ENCODE results near the gene DRC3. TPM values are rescaled to one million over a fixed set of nuclear protein-coding genes. Genes with fewer than 3 reads are reported as not detected.
A peak's percentile ranks its signal among the peaks of the same experiment; 100 is the strongest.

The DRC3 gene
- total RNA-seq, 2 experiments from 2014 or later, result 0.19 TPM; not detected in 1

DNA sequence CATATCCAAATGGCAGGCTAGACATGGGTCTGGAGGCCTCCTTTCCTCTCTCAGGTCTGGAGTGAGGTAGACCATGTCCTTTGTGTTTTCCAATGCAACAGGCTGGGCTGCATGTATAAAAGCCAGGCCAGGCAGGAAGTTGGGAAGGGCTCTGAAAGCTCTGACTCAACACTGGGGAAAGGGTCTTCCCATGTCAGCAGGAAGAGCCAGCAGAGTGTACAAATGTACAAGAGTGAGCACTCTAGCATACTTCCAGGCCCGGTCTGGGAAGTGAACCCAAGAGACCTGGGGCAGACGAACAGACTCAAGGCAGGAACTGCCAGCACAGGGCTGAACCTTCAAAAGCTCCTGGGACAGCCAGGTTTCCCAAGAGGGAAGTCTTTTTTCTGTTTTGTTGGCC lies 59.3 kb downstream of the DRC3 start:
- intact Hi-C loops (cut with micrococcal nuclease; ENCODE audit: unreplicated experiment), result loop anchor here (2.0 to 5.0 kb wide), 3 partner anchors 40 to 351 kb away; partner anchors contain the start of gene RAI1
- Histone ChIP-seq H3K4me1 (ENCODE audit: insufficient read depth, low read length, poor library complexity, severe bottlenecking) (peaks cover 23% of the 10 kb centered on the region), H3K27ac (ENCODE audit: low read depth, low read length, poor library complexity, severe bottlenecking) (no peak overlapping the region), H3K9me2 (ENCODE audit: insufficient read depth, low read length) (no peaks in the 10 kb centered on the region), H4K20me1 (ENCODE audit: insufficient read depth, low read length) (no peaks in the 10 kb centered on the region; the same call in 1 of the 2 replicates), H2AFZ (ENCODE audit: low read length) (no peak overlapping the region), H3K4me3 (ENCODE audit: low read depth, low read length, poor library complexity, severe bottlenecking) (no peak overlapping the region), H3K4me2 (ENCODE audit: low read length) (no peak overlapping the region), H3K9me3 (ENCODE audit: low read length) (no peaks in the 10 kb centered on the region), H3K79me2 (ENCODE audit: insufficient read depth, low read depth, low read length) (peaks cover 44% of the 10 kb centered on the region; the same call in 1 of the 2 replicates), H3K36me3 (ENCODE audit: insufficient read depth, low read length) (peaks cover 12% of the 10 kb centered on the region; the same call in 1 of the 2 replicates)
- ChIA-PET CTCF (ENCODE audit: unreplicated experiment) (no interaction called here), POLR2A (interaction anchor here (0.7 kb wide), 2 partner anchors 24 to 235 kb away, joined by 3 read pairs; no protein-coding TSS in a partner anchor)
- BruUV-seq (replicated peaks), result no TSS peak
- DNase-seq (ENCODE audit: low spot score), result no peak
- TF ChIP-seq EZH2phosphoT487 (IDR thresholded peaks at IDR 0.05; ENCODE audit: borderline replicate concordance, low read depth, low read length), result no peak
- TF ChIP-seq, protein P1, sequence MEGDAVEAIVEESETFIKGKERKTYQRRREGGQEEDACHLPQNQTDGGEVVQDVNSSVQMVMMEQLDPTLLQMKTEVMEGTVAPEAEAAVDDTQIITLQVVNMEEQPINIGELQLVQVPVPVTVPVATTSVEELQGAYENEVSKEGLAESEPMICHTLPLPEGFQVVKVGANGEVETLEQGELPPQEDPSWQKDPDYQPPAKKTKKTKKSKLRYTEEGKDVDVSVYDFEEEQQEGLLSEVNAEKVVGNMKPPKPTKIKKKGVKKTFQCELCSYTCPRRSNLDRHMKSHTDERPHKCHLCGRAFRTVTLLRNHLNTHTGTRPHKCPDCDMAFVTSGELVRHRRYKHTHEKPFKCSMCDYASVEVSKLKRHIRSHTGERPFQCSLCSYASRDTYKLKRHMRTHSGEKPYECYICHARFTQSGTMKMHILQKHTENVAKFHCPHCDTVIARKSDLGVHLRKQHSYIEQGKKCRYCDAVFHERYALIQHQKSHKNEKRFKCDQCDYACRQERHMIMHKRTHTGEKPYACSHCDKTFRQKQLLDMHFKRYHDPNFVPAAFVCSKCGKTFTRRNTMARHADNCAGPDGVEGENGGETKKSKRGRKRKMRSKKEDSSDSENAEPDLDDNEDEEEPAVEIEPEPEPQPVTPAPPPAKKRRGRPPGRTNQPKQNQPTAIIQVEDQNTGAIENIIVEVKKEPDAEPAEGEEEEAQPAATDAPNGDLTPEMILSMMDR (conservative IDR thresholded peaks at IDR 0.05; ENCODE audit: low read length), result no peak

DNA sequence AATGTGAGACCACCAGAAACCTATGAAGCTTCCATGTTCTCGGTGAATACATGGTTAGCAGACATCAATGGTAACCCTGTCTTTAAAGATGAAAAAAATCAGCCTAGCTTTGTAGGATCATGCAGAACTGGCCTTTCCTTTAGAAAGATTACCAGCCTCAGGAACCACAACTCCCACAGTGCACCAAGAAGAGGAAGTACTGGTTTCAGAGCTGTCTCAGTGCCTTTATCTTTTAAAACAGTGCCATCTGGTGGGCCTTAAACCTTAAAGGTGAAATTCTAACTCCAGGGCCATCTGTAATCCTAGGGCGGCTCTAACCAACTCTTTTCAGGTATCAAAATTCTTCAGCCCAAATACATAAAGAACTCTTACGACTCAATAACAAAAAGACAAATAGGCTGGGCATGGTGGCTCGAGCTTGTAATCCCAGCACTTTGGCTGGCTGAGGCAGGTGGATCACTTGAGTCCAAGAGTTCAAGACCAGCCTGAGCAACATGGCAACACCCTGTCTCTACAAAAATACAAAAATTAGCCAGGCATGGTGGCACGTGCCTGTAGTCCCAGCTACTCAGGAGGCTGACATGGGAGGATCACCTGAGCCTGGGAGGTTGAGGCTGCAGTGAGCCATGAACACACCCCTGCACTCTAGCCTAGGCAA lies 60.9 kb downstream of the DRC3 start:
- no peak overlapping the region for H2AFZ ChIP-seq (ENCODE audit: low read length)
- CTCF ChIA-PET (ENCODE audit: unreplicated experiment), result interaction anchor here (0.5 kb wide), 1 partner anchor 32 kb away, joined by 5 read pairs; no protein-coding TSS in a partner anchor
- no TSS peak for BruUV-seq (replicated peaks)
- no peaks in the 10 kb centered on the region for H3K9me2 ChIP-seq (ENCODE audit: insufficient read depth, low read length)
- intact Hi-C loops (cut with micrococcal nuclease; ENCODE audit: unreplicated experiment), result loop anchor here (2.0 to 5.0 kb wide), 3 partner anchors 41 to 353 kb away; partner anchors contain the start of gene RAI1
- H3K4me3 ChIP-seq (ENCODE audit: low read depth, low read length, poor library complexity, severe bottlenecking), result no peak overlapping the region
- H3K79me2 ChIP-seq (ENCODE audit: insufficient read depth, low read depth, low read length), result peaks cover 60% of the 10 kb centered on the region; the same call in 1 of the 2 replicates
- no peaks in the 10 kb centered on the region; the same call in 1 of the 2 replicates for H4K20me1 ChIP-seq (ENCODE audit: insufficient read depth, low read length)
- no peaks in the 10 kb centered on the region for H3K9me3 ChIP-seq (ENCODE audit: low read length)
- DNase-seq (ENCODE audit: low spot score), result peak; percentile 87
- TF ChIP-seq, protein P1 (conservative IDR thresholded peaks at IDR 0.05; ENCODE audit: low read length), result peak; percentile 86
- TF ChIP-seq EZH2phosphoT487 (IDR thresholded peaks at IDR 0.05; ENCODE audit: borderline replicate concordance, low read depth, low read length), result no peak
- no peaks in the 10 kb centered on the region; the same call in 1 of the 2 replicates for H3K36me3 ChIP-seq (ENCODE audit: insufficient read depth, low read length)
- H3K4me2 ChIP-seq (ENCODE audit: low read length), result no peak overlapping the region
- H3K4me1 ChIP-seq (ENCODE audit: insufficient read depth, low read length, poor library complexity, severe bottlenecking), result peaks cover 32% of the 10 kb centered on the region
- POLR2A ChIA-PET, result no interaction called here
- H3K27ac ChIP-seq (ENCODE audit: low read depth, low read length, poor library complexity, severe bottlenecking), result no peak overlapping the region

DNA sequence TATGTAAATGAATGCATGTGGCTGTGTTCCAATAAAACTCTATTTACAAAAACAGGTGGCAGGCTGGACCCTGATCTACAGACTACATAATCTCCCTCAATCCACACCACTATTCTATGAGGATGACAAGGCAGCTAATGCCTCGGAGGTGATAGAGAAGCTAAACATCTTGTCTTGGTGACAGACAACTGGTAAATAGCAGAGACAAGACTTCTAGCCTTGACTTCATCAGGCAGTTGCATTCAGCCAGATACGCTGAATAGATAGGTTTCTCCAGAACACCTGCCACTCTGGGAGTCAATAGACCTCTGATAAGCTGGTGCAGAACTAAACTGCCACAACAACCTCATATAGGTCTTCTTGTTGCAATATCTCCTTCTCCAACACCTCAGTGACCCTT lies 63.0 kb downstream of the DRC3 start:
- H3K9me2 ChIP-seq (ENCODE audit: insufficient read depth, low read length), result no peaks in the 10 kb centered on the region
- H2AFZ ChIP-seq (ENCODE audit: low read length), result no peak overlapping the region
- peak overlapping the region; percentile 17; the same call in 1 of the 2 replicates for H3K4me2 ChIP-seq (ENCODE audit: low read length)
- H3K36me3 ChIP-seq (ENCODE audit: insufficient read depth, low read length), result no peaks in the 10 kb centered on the region; the same call in 1 of the 2 replicates
- POLR2A ChIA-PET, result interaction anchor here (0.6 kb wide), 2 partner anchors 33 to 1062 kb away, joined by 3 read pairs; no protein-coding TSS in a partner anchor
- CTCF ChIA-PET (ENCODE audit: unreplicated experiment), result no interaction called here
- no peak for DNase-seq (ENCODE audit: low spot score)
- no peak overlapping the region for H3K4me3 ChIP-seq (ENCODE audit: low read depth, low read length, poor library complexity, severe bottlenecking)
- no peaks in the 10 kb centered on the region; the same call in 1 of the 2 replicates for H4K20me1 ChIP-seq (ENCODE audit: insufficient read depth, low read length)
- H3K4me1 ChIP-seq (ENCODE audit: insufficient read depth, low read length, poor library complexity, severe bottlenecking), result peaks cover 38% of the 10 kb centered on the region
- TF ChIP-seq, protein P1 (conservative IDR thresholded peaks at IDR 0.05; ENCODE audit: low read length), result no peak
- TF ChIP-seq EZH2phosphoT487 (IDR thresholded peaks at IDR 0.05; ENCODE audit: borderline replicate concordance, low read depth, low read length), result no peak
- BruUV-seq (replicated peaks), result no TSS peak
- peaks cover 71% of the 10 kb centered on the region; the same call in 1 of the 2 replicates for H3K79me2 ChIP-seq (ENCODE audit: insufficient read depth, low read depth, low read length)
- H3K27ac ChIP-seq (ENCODE audit: low read depth, low read length, poor library complexity, severe bottlenecking), result no peak overlapping the region
- intact Hi-C loops (cut with micrococcal nuclease; ENCODE audit: unreplicated experiment), result loop anchor here (5.0 kb wide), 1 partner anchor 213 kb away; no protein-coding TSS in a partner anchor
- H3K9me3 ChIP-seq (ENCODE audit: low read length), result no peaks in the 10 kb centered on the region
